Measurements from ENCODE around the gene ZNF333. TPM values are rescaled to one million over a fixed set of nuclear protein-coding genes. Genes with fewer than 3 reads are reported as not detected.

The ZNF333 gene
- total RNA-seq: 6.1 TPM
- long read RNA-seq, partial matches to known transcripts: 2 of 2 reads
- long read RNA-seq, other reads (novel, unspliced or antisense): 0 of 2 reads

- peak; percentile 99 for ATAC-seq
- peak; percentile 99 for DNase-seq (ENCODE audit: missing footprints)
- intact Hi-C loops (cut with DNase I): loop anchor here (2.0 kb wide), 1 partner anchor 117 kb away; the partner anchor contains the start of gene NDUFB7
Measured at GRCh38 chr19:14689598-14690503, at the start of gene ZNF333. TSS of gene ZNF333 (plus strand) at chr19:14690048. CDS start at chr19:14693492, 3,444 bp downstream.

GRCh38 chr19:14648506-14648905 is 41.3 kb upstream of the ZNF333 start:
- intact Hi-C loops (cut with DNase I): no loop called here
- no peak for DNase-seq (ENCODE audit: missing footprints)
- no peak for ATAC-seq

GRCh38 chr19:14649020-14649419 is 40.8 kb upstream of the ZNF333 start:
- no peak for ATAC-seq
- intact Hi-C loops (cut with DNase I): no loop called here
- DNase-seq (ENCODE audit: missing footprints): no peak

- DNase-seq (ENCODE audit: missing footprints) (no peak), ATAC-seq (no peak)
- intact Hi-C loops (cut with DNase I): no loop called here
Measured at GRCh38 chr19:14650161-14650560, 39.7 kb upstream of the ZNF333 start.

GRCh38 chr19:14654786-14655560 is 34.9 kb upstream of the ZNF333 start:
- intact Hi-C loops (cut with DNase I): no loop called here
- ATAC-seq (no peak), DNase-seq (ENCODE audit: missing footprints) (no peak)

GRCh38 chr19:14655726-14656125 is 34.1 kb upstream of the ZNF333 start:
- ATAC-seq: no peak
- intact Hi-C loops (cut with DNase I): no loop called here
- DNase-seq (ENCODE audit: missing footprints): no peak

- DNase-seq (ENCODE audit: missing footprints): no peak
- intact Hi-C loops (cut with DNase I): no loop called here
- ATAC-seq: no peak
Measured at GRCh38 chr19:14659874-14660489, 29.9 kb upstream of the ZNF333 start.

- DNase-seq (ENCODE audit: missing footprints): no peak
- peak; percentile 16 for ATAC-seq
Measured at GRCh38 chr19:14661372-14661924, 28.4 kb upstream of the ZNF333 start.

GRCh38 chr19:14669940-14670339 is 19.9 kb upstream of the ZNF333 start:
- intact Hi-C loops (cut with DNase I): no loop called here
- ATAC-seq: no peak
- DNase-seq (ENCODE audit: missing footprints): no peak

More at GRCh38 chr19:14661372-14661924, 28.4 kb upstream of the ZNF333 start:
- intact Hi-C loops (cut with DNase I): no loop called here

GRCh38 chr19:14670408-14670807 is 19.4 kb upstream of the ZNF333 start:
- ATAC-seq: no peak
- DNase-seq (ENCODE audit: missing footprints): no peak
- intact Hi-C loops (cut with DNase I): no loop called here

GRCh38 chr19:14672188-14672872 is 17.5 kb upstream of the ZNF333 start:
- DNase-seq (ENCODE audit: missing footprints): no peak
- no peak for ATAC-seq
- intact Hi-C loops (cut with DNase I): no loop called here

- intact Hi-C loops (cut with DNase I): no loop called here
- DNase-seq (ENCODE audit: missing footprints): no peak
- no peak for ATAC-seq
Measured at GRCh38 chr19:14673088-14673487, 16.8 kb upstream of the ZNF333 start.

GRCh38 chr19:14674764-14675163 is 15.1 kb upstream of the ZNF333 start, which contains the start of gene ADGRE3:
TSS of gene ADGRE3 (minus strand) at chr19:14674844. CDS start at chr19:14674770, 74 bp downstream.
- intact Hi-C loops (cut with DNase I): no loop called here
- DNase-seq (ENCODE audit: missing footprints): no peak
- no peak for ATAC-seq

- DNase-seq (ENCODE audit: missing footprints): no peak
- ATAC-seq: no peak
- intact Hi-C loops (cut with DNase I): no loop called here
Measured at GRCh38 chr19:14676762-14677161, 13.1 kb upstream of the ZNF333 start.

GRCh38 chr19:14677464-14677863 is 12.4 kb upstream of the ZNF333 start:
- intact Hi-C loops (cut with DNase I): no loop called here
- ATAC-seq: no peak

GRCh38 chr19:14678199-14678598 is 11.6 kb upstream of the ZNF333 start:
- no peak for ATAC-seq
- intact Hi-C loops (cut with DNase I): no loop called here
- DNase-seq (ENCODE audit: missing footprints): no peak

More at GRCh38 chr19:14677464-14677863, 12.4 kb upstream of the ZNF333 start:
- no peak for DNase-seq (ENCODE audit: missing footprints)

- DNase-seq (ENCODE audit: missing footprints) (no peak), ATAC-seq (no peak)
- intact Hi-C loops (cut with DNase I): no loop called here
Measured at GRCh38 chr19:14682084-14682483, 7.8 kb upstream of the ZNF333 start.

GRCh38 chr19:14683439-14683838 is 6.4 kb upstream of the ZNF333 start:
- DNase-seq (ENCODE audit: missing footprints) (no peak), ATAC-seq (no peak)
- intact Hi-C loops (cut with DNase I): no loop called here

All from Right ventricle myocardium inferior (tissue), 1 donor.